Measurements from ENCODE around the gene NCBP2L.
A peak's percentile ranks its signal among the peaks of the same experiment; 100 is the strongest.

NCBP2L gene

GRCh38 chrX:107818900-107819521, 41.5 kb downstream of the NCBP2L start:
- DNase-seq = no peak

- DNase-seq = no peak
Measured at GRCh38 chrX:107823042-107823441, 45.5 kb downstream of the NCBP2L start.

- DNase-seq = no peak
Measured at GRCh38 chrX:107823456-107823855, 45.9 kb downstream of the NCBP2L start.

- DNase-seq = peak; percentile 40
Measured at GRCh38 chrX:107825698-107826237, 48.2 kb downstream of the NCBP2L start, which contains the start of gene MID2. TSS of gene MID2 (plus strand) at chrX:107825866. CDS start at chrX:107826427, 561 bp downstream.

GRCh38 chrX:107826238-107827029, 48.9 kb downstream of the NCBP2L start:
- DNase-seq = no peak

- DNase-seq = no peak
Measured at GRCh38 chrX:107827030-107827831, 49.7 kb downstream of the NCBP2L start.

GRCh38 chrX:107827852-107828251, 50.3 kb downstream of the NCBP2L start:
- no peak for DNase-seq

GRCh38 chrX:107829878-107830277, 52.3 kb downstream of the NCBP2L start:
- no peak for DNase-seq

- no peak for DNase-seq
Measured at GRCh38 chrX:107831071-107831730, 53.7 kb downstream of the NCBP2L start.

GRCh38 chrX:107834275-107835201, 57.0 kb downstream of the NCBP2L start:
- DNase-seq = no peak

GRCh38 chrX:107836958-107837357, 59.4 kb downstream of the NCBP2L start:
- no peak for DNase-seq

- no peak for DNase-seq
Measured at GRCh38 chrX:107840971-107841370, 63.4 kb downstream of the NCBP2L start.

- DNase-seq = no peak
Measured at GRCh38 chrX:107842715-107843400, 65.3 kb downstream of the NCBP2L start.
